Psoas muscle (tissue), 8 donors: Measurements from ENCODE around the gene C1QL1. TPM values are rescaled to one million over a fixed set of nuclear protein-coding genes. Genes with fewer than 3 reads are reported as not detected.

Experiments used
- ATAC-seq, 4 donors: fragments of 200-7000 bp; cut with Tn5 transposase; one replicate each; pipeline ENCODE4 v1.9.1; 2020; ENCODE audit warnings: moderate library complexity in 3 of 4, mild to moderate bottlenecking in 2 of 4
- DNase-seq, 2 donors: peaks; one replicate each; pipeline ENCODE4 v3.0.0-alpha.2; 2020
- H3K27ac ChIP-seq: fragments of 200-600 bp; one replicate; pipeline ENCODE4 v1.8.0; 2022
- H3K27me3 ChIP-seq, 3 donors: fragments of 200-600 bp in 1 of 3; one replicate each; pipeline versions ENCODE4 v1.6.1 to v1.8.0; 2013 to 2022; ENCODE audit warnings: low read length in 2 of 3, mild to moderate bottlenecking in 2 of 3, moderate library complexity in 1 of 3; ENCODE audit not compliant: insufficient read depth in 3 of 3
- H3K36me3 ChIP-seq, 2 donors: fragments of 200-600 bp in 1 of 2; one replicate each; pipeline versions ENCODE4 v1.6.1 to v1.8.0; 2013 to 2022; ENCODE audit warnings: low read depth in 1 of 2, mild to moderate bottlenecking in 1 of 2, moderate library complexity in 1 of 2; ENCODE audit not compliant: insufficient read depth in 1 of 2
- H3K4me1 ChIP-seq: fragments of 200-600 bp; one replicate; pipeline ENCODE4 v1.8.0; 2022
- H3K4me3 ChIP-seq: fragments of 200-600 bp; one replicate; pipeline ENCODE4 v1.8.0; 2022; ENCODE audit warnings: mild to moderate bottlenecking
- H3K9me3 ChIP-seq: fragments of 200-600 bp; one replicate; pipeline ENCODE4 v1.8.0; 2022
- WGBS, 3 donors: extraction: QIAGEN DNeasy Blood & Tissue Kit; methylation state at CpG; one replicate each; pipeline versions ENCODE4 v1.1.6 to v1.1.7; 2013; 5-methylcytosine and 5-hydroxymethylcytosine counted together
- intact Hi-C, 2 donors: fragments of 100-400 bp; cut with DNase I; formaldehyde crosslinking; loops; one replicate each; pipeline versions ENCODE4 v1.11.0 to v1.14.2; 2022
- polyA plus RNA-seq, 3 donors: library from polyadenylated mRNA; stranded (reverse); fragments of 200-250 nt; gene quantifications; one replicate each; pipeline ENCODE4 v1.2.3, GENCODE V29; 2013
- total RNA-seq, 4 donors: library from RNA; stranded (reverse); fragmentation: NEBNext Ultra II Directional in 2 of 4; extraction: Animal tissue kit (Norgen Biotek cat#: 25700) in 2 of 4; gene quantifications; one replicate each; pipeline versions ENCODE4 v1.2.1 to v1.2.4, GENCODE V29; 2021 to 2023
- TF ChIP-seq, protein P1 (sequence below): fragments of 200-600 bp; IDR thresholded peaks from one replicate; pipeline ENCODE4 v1.8.0; 2022; ENCODE audit warnings: antibody characterized with exemption
- donor health status: healthy with polysubstance abuse.
- donor health status: DM: no; HTN: no; CAD: no; lungs with moderate emphysema.
- donor health status: Bipolar disorder and iron deficiency.
- donor health status: healthy.
- donor health status: DM: yes; HTN: yes; CAD: no.
- donor health status: DM: no; HTN: no; CAD: no.
- donor health status: DM: no; HTN: no; CAD: no.
- donor health status: DM: yes; HTN: yes; CAD: no.

Gene C1QL1
- total and polyA plus RNA-seq, 7 donors, result 0.05 TPM; not detected in 6

DNA sequence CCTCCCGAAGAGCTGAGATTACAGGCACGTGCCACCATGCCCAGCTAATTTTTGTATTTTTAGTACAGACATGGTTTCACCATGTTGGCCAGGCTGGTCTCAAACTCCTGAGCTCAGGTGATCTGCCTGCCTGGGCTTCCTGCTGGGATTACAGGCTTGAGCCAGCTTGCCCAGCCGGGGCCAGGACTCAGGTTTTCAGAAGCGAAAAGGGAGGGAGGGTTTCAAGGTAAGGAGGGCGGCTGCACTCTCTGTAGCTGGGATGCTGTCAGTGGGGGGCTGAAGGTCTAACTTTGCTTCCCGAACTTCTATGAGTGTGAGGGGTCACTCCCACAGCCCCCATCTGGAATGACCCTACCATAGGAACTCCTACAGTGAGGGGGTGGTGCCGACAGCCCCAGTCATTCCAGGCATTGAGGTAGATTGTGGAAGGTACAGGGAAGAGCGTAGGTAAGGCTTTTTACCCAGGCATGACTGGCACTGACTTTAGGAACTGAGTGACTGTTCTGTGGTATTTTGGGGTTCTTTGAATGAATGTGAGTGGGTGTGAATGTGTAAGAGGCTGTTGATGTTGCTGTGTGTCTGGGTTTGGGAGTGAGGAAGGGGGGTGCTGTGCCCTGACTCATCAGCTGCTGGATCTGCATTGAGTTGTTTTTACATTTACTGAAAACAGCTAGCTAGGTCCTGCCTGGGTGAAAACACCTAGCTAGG is 3.8 kb upstream of the C1QL1 start:
- WGBS, 3 donors, result 75 to 76% (median 76%) methylated on average over 8 of the region's 8 CpGs
- Histone ChIP-seq H3K9me3 (no peaks in the 10 kb centered on the region), H3K36me3 (no peaks in the 10 kb centered on the region), H3K4me1 (peaks cover 6% of the 10 kb centered on the region), H3K27ac (no peak overlapping the region), H3K27me3 (peaks cover 0 to 50% (median 16%) of the 10 kb centered on the region in 3 donors), H3K4me3 (no peak overlapping the region)
- ATAC-seq (no peak), DNase-seq (no peak)
- TF ChIP-seq, protein P1, sequence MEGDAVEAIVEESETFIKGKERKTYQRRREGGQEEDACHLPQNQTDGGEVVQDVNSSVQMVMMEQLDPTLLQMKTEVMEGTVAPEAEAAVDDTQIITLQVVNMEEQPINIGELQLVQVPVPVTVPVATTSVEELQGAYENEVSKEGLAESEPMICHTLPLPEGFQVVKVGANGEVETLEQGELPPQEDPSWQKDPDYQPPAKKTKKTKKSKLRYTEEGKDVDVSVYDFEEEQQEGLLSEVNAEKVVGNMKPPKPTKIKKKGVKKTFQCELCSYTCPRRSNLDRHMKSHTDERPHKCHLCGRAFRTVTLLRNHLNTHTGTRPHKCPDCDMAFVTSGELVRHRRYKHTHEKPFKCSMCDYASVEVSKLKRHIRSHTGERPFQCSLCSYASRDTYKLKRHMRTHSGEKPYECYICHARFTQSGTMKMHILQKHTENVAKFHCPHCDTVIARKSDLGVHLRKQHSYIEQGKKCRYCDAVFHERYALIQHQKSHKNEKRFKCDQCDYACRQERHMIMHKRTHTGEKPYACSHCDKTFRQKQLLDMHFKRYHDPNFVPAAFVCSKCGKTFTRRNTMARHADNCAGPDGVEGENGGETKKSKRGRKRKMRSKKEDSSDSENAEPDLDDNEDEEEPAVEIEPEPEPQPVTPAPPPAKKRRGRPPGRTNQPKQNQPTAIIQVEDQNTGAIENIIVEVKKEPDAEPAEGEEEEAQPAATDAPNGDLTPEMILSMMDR, result no peak
- intact Hi-C loops, result no loop called here

DNA sequence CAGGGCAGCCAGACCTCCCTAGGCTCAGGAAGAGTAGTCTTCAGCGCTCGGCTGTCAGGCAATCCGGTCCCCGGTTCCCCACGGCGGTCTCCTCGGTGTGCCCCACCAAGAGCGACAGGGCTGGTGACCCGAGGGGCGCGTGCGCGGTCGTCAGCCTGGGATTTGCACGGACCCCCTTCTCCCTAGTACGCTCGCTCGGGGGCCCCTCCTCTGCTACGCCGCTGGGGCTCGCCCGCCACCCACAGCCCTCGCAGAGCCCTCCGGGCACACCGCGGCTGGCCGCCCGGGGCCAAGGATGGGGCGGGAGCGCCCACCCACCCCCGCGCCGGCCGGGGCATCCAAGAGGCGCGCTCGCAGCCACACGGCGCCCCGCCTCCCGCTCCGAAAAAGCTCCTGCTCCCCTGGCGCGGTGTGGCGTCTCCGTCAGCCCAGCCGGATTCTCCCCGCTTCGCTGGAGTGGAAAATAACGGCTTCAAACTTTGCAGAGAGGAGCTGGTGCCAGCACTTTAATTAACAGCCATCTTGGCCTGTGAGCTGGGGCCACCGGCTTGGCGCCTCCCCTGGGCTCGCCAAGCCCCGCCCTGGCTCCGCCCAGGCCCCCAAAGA is 2.1 kb upstream of the C1QL1 start:
- H3K36me3 ChIP-seq, result no peaks in the 10 kb centered on the region
- ATAC-seq (no peak), DNase-seq (peak in 1 of 2 donors; percentile 56)
- H3K4me1 ChIP-seq, result peaks cover 6% of the 10 kb centered on the region
- peaks cover 0 to 57% (median 17%) of the 10 kb centered on the region in 3 donors for H3K27me3 ChIP-seq
- intact Hi-C loops, result no loop called here
- WGBS, 3 donors, result 3% methylated on average over 43 to 55 of the region's 55 CpGs
- H3K4me3 ChIP-seq, result peak overlapping the region; percentile 56
- H3K9me3 ChIP-seq, result no peaks in the 10 kb centered on the region
- H3K27ac ChIP-seq, result no peak overlapping the region
- TF ChIP-seq, protein P1, result no peak

DNA sequence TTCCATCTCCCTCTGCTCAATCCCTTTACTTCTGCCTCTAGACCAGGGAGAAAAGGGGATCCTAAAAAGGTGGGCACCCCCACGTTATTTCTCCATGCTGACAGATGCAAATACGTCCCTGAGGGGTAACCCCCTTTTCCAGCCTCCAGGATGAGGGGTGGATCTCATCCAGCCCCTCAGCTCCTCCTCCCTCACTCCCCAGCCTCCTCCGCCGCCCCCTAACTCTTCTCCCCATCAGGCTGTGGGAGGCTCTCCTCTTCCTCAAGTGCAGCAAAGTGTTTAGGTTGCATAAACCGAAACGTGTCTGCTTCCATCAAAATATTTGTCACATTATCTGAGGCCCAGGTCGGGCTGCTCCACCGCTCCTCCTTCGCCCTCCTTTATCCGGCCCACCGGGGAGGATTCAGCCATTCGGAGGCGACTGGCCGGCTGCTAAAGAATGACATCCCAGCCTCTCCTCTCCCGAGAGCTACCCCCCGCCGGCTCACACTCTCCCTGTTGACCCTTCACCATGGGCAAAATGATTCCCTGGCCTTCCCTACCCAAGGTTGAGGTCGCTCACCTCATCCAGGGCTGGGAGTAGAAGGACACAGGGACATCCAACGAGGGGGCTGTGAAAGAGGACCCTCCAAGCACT is 1.2 kb upstream of the C1QL1 start:
- no peak overlapping the region for H3K27ac ChIP-seq
- no peaks in the 10 kb centered on the region for H3K9me3 ChIP-seq
- no peaks in the 10 kb centered on the region for H3K36me3 ChIP-seq
- no peak overlapping the region for H3K4me3 ChIP-seq
- 60 to 75% (median 75%) methylated on average over 19 of the region's 19 CpGs for WGBS, 3 donors
- intact Hi-C loops, result no loop called here
- H3K4me1 ChIP-seq, result peaks cover 6% of the 10 kb centered on the region
- no peak for ATAC-seq
- H3K27me3 ChIP-seq, result peaks cover 0 to 66% (median 17%) of the 10 kb centered on the region in 3 donors
- TF ChIP-seq, protein P1, result no peak
- no peak for DNase-seq

DNA sequence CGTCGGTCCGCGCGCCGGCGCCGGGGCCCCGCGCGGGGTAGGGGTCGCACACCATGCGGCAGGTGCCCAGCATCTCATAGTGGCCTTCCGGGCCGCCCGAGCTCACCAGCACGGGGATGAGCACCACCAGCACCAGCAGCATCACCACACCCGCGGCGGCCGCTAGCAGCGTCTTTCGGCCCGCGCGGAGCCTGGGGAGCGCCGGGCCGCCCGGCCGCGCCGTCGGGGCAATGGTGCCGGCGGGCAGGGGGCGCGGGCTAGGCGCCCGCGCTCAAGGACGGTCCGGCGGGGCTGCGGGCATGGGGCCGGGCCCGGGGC is 237 bp downstream of the C1QL1 start:
- TF ChIP-seq, protein P1, result no peak
- no peaks in the 10 kb centered on the region for H3K9me3 ChIP-seq
- DNase-seq (no peak), ATAC-seq (no peak)
- H3K27me3 ChIP-seq, result peaks cover 0 to 80% (median 17%) of the 10 kb centered on the region in 3 donors
- WGBS, 3 donors, result 0 to 1% (median 0%) methylated on average over 20 to 47 of the region's 47 CpGs
- no peak overlapping the region for H3K27ac ChIP-seq
- peaks cover 6% of the 10 kb centered on the region for H3K4me1 ChIP-seq
- intact Hi-C loops, result no loop called here
- H3K4me3 ChIP-seq, result no peak overlapping the region
- H3K36me3 ChIP-seq, result no peaks in the 10 kb centered on the region
